HCT116 (cell line): ENCODE results near the gene CRX.

Experiments used
- ATF3 ChIP-seq: IDR thresholded peaks from 2 replicates; pipeline ENCODE4 v1.6.1; 2012
- CBX3 ChIP-seq: IDR thresholded peaks from 2 replicates; pipeline ENCODE4 v1.6.1; 2012; ENCODE audit warnings: low read depth
- CTCF ChIP-seq, 3 experiments: fragments of 200-600 bp in 1 of 3; sonication (generic) in 1 of 3; IDR thresholded peaks in 2 of 3; conservative IDR thresholded peaks in 1 of 3; 2 replicates each; pipeline ENCODE4 v1.5.1; 2012 to 2017; ENCODE audit warnings: low read depth in 2 of 3, low read length in 2 of 3, antibody characterized with exemption in 1 of 3, borderline replicate concordance in 1 of 3, control low read depth in 1 of 3, mild to moderate bottlenecking in 1 of 3, mixed read lengths in 1 of 3, mixed run types in 1 of 3, moderate library complexity in 1 of 3; ENCODE audit not compliant: insufficient read depth in 1 of 3
- EZH2 ChIP-seq: fragments of 200-600 bp; sonication (generic); IDR thresholded peaks from 2 replicates; pipeline ENCODE4 v1.6.1; 2017; ENCODE audit warnings: antibody characterized with exemption, mixed run types
- JUND ChIP-seq: IDR thresholded peaks from 2 replicates; pipeline ENCODE4 v1.6.1; 2012
- MAX ChIP-seq: IDR thresholded peaks from 2 replicates; pipeline ENCODE4 v1.6.1; 2012
- POLR2A ChIP-seq: IDR thresholded peaks from 2 replicates; pipeline ENCODE4 v1.7.0; 2011; ENCODE audit warnings: borderline replicate concordance; ENCODE audit not compliant: insufficient read depth, insufficient read length; ENCODE audit errors: extremely low read depth
- POLR2AphosphoS5 ChIP-seq: IDR thresholded peaks from 2 replicates; pipeline ENCODE4 v1.6.1; 2011; ENCODE audit warnings: mild to moderate bottlenecking, low read depth, low read length, moderate library complexity
- RAD21 ChIP-seq: IDR thresholded peaks from 2 replicates; pipeline ENCODE4 v1.6.1; 2012; ENCODE audit warnings: low read depth, mild to moderate bottlenecking
- REST ChIP-seq: IDR thresholded peaks from 2 replicates; pipeline ENCODE4 v1.6.1; 2012; ENCODE audit warnings: low read depth
- SP1 ChIP-seq: IDR thresholded peaks from 2 replicates; pipeline ENCODE4 v1.6.1; 2012; ENCODE audit warnings: low read depth
- TCF7L2 ChIP-seq: IDR thresholded peaks from 2 replicates; pipeline ENCODE4 v1.7.0; 2011; ENCODE audit warnings: borderline replicate concordance, inconsistent platforms; ENCODE audit not compliant: insufficient read depth, insufficient read length; ENCODE audit errors: extremely low read depth
- ZFX ChIP-seq: fragments of 450-650 bp; IDR thresholded peaks from 2 replicates; pipeline ENCODE4 v1.6.1; 2017

GRCh38 chr19:47848425-47848822 lies 26.7 kb downstream of the CRX start:
- TF ChIP-seq CTCF (IDR thresholded peaks at IDR 0.05 in 2 of 3, conservative IDR thresholded peaks at IDR 0.05 in 1 of 3; ENCODE audit: borderline replicate concordance in 1 of 3, insufficient read depth in 1 of 3, low read depth in 2 of 3, low read length in 2 of 3) (no peak), RAD21 (no peak), POLR2A (no peak), CBX3 (no peak), ATF3 (no peak), POLR2AphosphoS5 (no peak), EZH2 (no peak), SP1 (no peak), REST (no peak), ZFX (no peak), TCF7L2 (no peak), MAX (no peak), JUND (no peak)
